Transverse colon (tissue), 3 donors: ENCODE results near the gene MTFP1.

Experiments used
- EP300 ChIP-seq: sonication (generic); formaldehyde crosslinking; IDR thresholded peaks from one replicate; pipeline ENCODE4 v1.6.1; 2017; ENCODE audit warnings: antibody characterized with exemption, low read depth
- POLR2A ChIP-seq: fragments of 450-650 bp; IDR thresholded peaks from one replicate; pipeline ENCODE4 v1.6.1; 2016; ENCODE audit warnings: antibody characterized with exemption, mild to moderate bottlenecking, moderate library complexity
- TF ChIP-seq, protein P1 (sequence below), 5 experiments: fragments of 200-600 bp in 3 of 5; fragments of 450-650 bp in 2 of 5; sonication (generic) in 3 of 5; IDR thresholded peaks; 1 replicate in 2 of 5; 2 replicates in 3 of 5; pipeline ENCODE4 v1.5.1; 2016 to 2017; ENCODE audit warnings: antibody characterized with exemption in 5 of 5, inconsistent platforms in 3 of 5, mild to moderate bottlenecking in 2 of 5, moderate library complexity in 1 of 5

DNA sequence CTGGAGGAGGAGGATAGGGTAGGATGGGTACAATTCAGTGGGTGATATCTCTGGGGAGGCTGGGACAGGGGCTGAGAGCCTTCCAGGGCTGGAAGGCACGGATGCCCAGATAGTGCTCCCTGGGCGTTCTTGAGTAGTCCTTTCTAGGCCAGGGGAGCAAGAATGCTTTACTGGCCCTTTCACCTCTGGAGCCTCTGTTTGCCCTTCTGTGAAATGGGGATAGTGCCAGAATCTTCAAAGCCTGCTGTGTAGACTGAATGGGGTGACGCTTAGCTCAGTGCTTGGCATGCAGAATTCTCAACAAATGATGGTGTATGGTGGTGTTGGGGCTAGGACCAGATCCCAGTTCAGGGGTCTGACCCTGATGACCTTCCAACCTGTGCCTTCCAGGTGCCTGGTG, 7.7 kb downstream of the MTFP1 start:
- TF ChIP-seq, protein P1, sequence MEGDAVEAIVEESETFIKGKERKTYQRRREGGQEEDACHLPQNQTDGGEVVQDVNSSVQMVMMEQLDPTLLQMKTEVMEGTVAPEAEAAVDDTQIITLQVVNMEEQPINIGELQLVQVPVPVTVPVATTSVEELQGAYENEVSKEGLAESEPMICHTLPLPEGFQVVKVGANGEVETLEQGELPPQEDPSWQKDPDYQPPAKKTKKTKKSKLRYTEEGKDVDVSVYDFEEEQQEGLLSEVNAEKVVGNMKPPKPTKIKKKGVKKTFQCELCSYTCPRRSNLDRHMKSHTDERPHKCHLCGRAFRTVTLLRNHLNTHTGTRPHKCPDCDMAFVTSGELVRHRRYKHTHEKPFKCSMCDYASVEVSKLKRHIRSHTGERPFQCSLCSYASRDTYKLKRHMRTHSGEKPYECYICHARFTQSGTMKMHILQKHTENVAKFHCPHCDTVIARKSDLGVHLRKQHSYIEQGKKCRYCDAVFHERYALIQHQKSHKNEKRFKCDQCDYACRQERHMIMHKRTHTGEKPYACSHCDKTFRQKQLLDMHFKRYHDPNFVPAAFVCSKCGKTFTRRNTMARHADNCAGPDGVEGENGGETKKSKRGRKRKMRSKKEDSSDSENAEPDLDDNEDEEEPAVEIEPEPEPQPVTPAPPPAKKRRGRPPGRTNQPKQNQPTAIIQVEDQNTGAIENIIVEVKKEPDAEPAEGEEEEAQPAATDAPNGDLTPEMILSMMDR (IDR thresholded peaks at IDR 0.05), result no peak
- TF ChIP-seq POLR2A (no peak), EP300 (no peak)
